Neural cell (in vitro differentiated cells): ENCODE data around the gene NECTIN2.

Experiments used
- CTCF ChIP-seq: fragments of 450-650 bp; IDR thresholded peaks from 2 replicates; pipeline ENCODE4 v1.5.1; 2014; ENCODE audit warnings: antibody characterized with exemption, mild to moderate bottlenecking, moderate library complexity; ENCODE audit not compliant: poor library complexity, severe bottlenecking
- EP300 ChIP-seq: fragments of 450-650 bp; conservative IDR thresholded peaks from 2 replicates; pipeline ENCODE4 v1.6.1; 2014; ENCODE audit warnings: antibody characterized with exemption, mild to moderate bottlenecking, moderate library complexity; ENCODE audit not compliant: poor library complexity, severe bottlenecking
- EZH2 ChIP-seq: fragments of 200-600, 300-800 bp; shearing (Covaris generic), sonication (generic); IDR thresholded peaks from 2 replicates; pipeline ENCODE4 v1.6.1; 2014; ENCODE audit warnings: antibody characterized with exemption, low read length, borderline replicate concordance, mild to moderate bottlenecking; ENCODE audit not compliant: insufficient read depth, poor library complexity, severe bottlenecking
- MXI1 ChIP-seq: fragments of 450-650 bp; conservative IDR thresholded peaks from 2 replicates; pipeline ENCODE4 v1.6.1; 2014; ENCODE audit warnings: antibody characterized with exemption, mild to moderate bottlenecking; ENCODE audit not compliant: poor library complexity, severe bottlenecking
- POLR2AphosphoS5 ChIP-seq: IDR thresholded peaks from 2 replicates; pipeline ENCODE4 v1.6.1; 2012
- RAD21 ChIP-seq: fragments of 450-650 bp; conservative IDR thresholded peaks from 2 replicates; pipeline ENCODE4 v1.6.1; 2014; ENCODE audit warnings: antibody characterized with exemption, mild to moderate bottlenecking, moderate library complexity
- REST ChIP-seq: IDR thresholded peaks from 2 replicates; pipeline ENCODE4 v1.6.1; 2012; ENCODE audit warnings: borderline replicate concordance
- SMC3 ChIP-seq: fragments of 450-650 bp; conservative IDR thresholded peaks from 2 replicates; pipeline ENCODE4 v1.6.1; 2014; ENCODE audit warnings: antibody characterized with exemption, mild to moderate bottlenecking, moderate library complexity; ENCODE audit not compliant: poor library complexity
- TAF1 ChIP-seq: IDR thresholded peaks from 2 replicates; pipeline ENCODE4 v1.6.1; 2012; ENCODE audit warnings: low read depth

GRCh38 chr19:44813841-44814470, 32.1 kb upstream of the NECTIN2 start:
- no peak for TF ChIP-seq CTCF
- no peak for TF ChIP-seq POLR2AphosphoS5
- no peak for TF ChIP-seq EZH2
- no peak for TF ChIP-seq TAF1
- TF ChIP-seq RAD21 = no peak
- no peak for TF ChIP-seq SMC3
- TF ChIP-seq REST = no peak
- TF ChIP-seq EP300 = no peak
- TF ChIP-seq MXI1 = no peak
